Suprapubic skin (tissue), 4 donors: ENCODE measurements around the gene KIAA1671. TPM values are rescaled to one million over a fixed set of nuclear protein-coding genes. Genes with fewer than 3 reads are reported as not detected.
"Not testable (repeated sequence)": the region's sequence is repeated elsewhere in the genome, so short reads cannot be mapped to it uniquely, and the experiment has no call there.

Source experiments
- DNase-seq, 2 donors: peaks; one replicate each; pipeline ENCODE4 v3.0.0-alpha.2; 2019; ENCODE audit warnings: low spot score in 2 of 2
- H3K27ac ChIP-seq: fragments of 200-600 bp; sonication (generic); one replicate; pipeline ENCODE4 v1.5.1; 2019
- H3K27me3 ChIP-seq: fragments of 200-600 bp; sonication (generic); one replicate; pipeline ENCODE4 v1.5.1; 2019
- H3K36me3 ChIP-seq: fragments of 200-600 bp; sonication (generic); one replicate; pipeline ENCODE4 v1.5.1; 2019
- H3K4me1 ChIP-seq: fragments of 200-600 bp; sonication (generic); one replicate; pipeline ENCODE4 v1.5.1; 2019
- H3K4me3 ChIP-seq: fragments of 200-600 bp; sonication (generic); one replicate; pipeline ENCODE4 v1.5.1; 2019; ENCODE audit warnings: mild to moderate bottlenecking
- H3K9me3 ChIP-seq: fragments of 200-600 bp; sonication (generic); one replicate; pipeline ENCODE4 v1.5.1; 2019
- CTCF ChIP-seq, 2 donors: fragments of 200-600 bp in 1 of 2; fragments of 450-650 bp in 1 of 2; sonication (generic) in 1 of 2; IDR thresholded peaks; one replicate each; pipeline ENCODE4 v1.5.1; 2016 to 2019; ENCODE audit warnings: antibody characterized with exemption in 2 of 2, mild to moderate bottlenecking in 1 of 2, moderate library complexity in 1 of 2
- EP300 ChIP-seq: sonication (generic); formaldehyde crosslinking; IDR thresholded peaks from one replicate; pipeline ENCODE4 v1.6.1; 2017; ENCODE audit warnings: antibody characterized with exemption
- POLR2A ChIP-seq, 2 donors: fragments of 450-650 bp; IDR thresholded peaks; one replicate each; pipeline ENCODE4 v1.6.1; 2017; ENCODE audit warnings: antibody characterized with exemption in 2 of 2, mild to moderate bottlenecking in 2 of 2, moderate library complexity in 2 of 2
- POLR2AphosphoS5 ChIP-seq, 3 donors: sonication (generic); formaldehyde crosslinking; IDR thresholded peaks; one replicate each; pipeline ENCODE4 v1.6.1; 2017; ENCODE audit warnings: antibody characterized with exemption in 3 of 3
- WGBS: methylation state at CpG from one replicate; pipeline ENCODE4 v1.1.5; 2018; 5-methylcytosine and 5-hydroxymethylcytosine counted together
- total RNA-seq, 4 donors: library from RNA; depleted of rRNA; stranded (reverse); fragments of >200 nt; gene quantifications; one replicate each; pipeline ENCODE4 v1.1.0, GENCODE V29; 2016

Gene KIAA1671
- total RNA-seq, 4 donors from 2014 or later: 74.4 to 116 (median 97.0) TPM

GRCh38 chr22:25235547-25236290, 283.2 kb downstream of the KIAA1671 start:
- peak in 1 of 2 donors; percentile 55 for TF ChIP-seq CTCF (IDR thresholded peaks at IDR 0.05)
- TF ChIP-seq POLR2AphosphoS5 (IDR thresholded peaks at IDR 0.05): no peak
- no peak for TF ChIP-seq EP300
- TF ChIP-seq POLR2A (IDR thresholded peaks at IDR 0.05): no peak
- WGBS: 29% methylated on average over 12 of the region's 30 CpGs

GRCh38 chr22:25236417-25236816, 283.9 kb downstream of the KIAA1671 start:
- Histone ChIP-seq H3K4me1 (peaks cover 6% of the 10 kb centered on the region), H3K27ac (no peak overlapping the region), H3K36me3 (no peaks in the 10 kb centered on the region), H3K9me3 (no peaks in the 10 kb centered on the region), H3K4me3 (no peak overlapping the region), H3K27me3 (peaks cover 34% of the 10 kb centered on the region)
- WGBS: 92% methylated on average over 6 of the region's 6 CpGs
- no peak for TF ChIP-seq CTCF (IDR thresholded peaks at IDR 0.05)
- no peak for TF ChIP-seq EP300
- TF ChIP-seq POLR2A (IDR thresholded peaks at IDR 0.05): no peak
- TF ChIP-seq POLR2AphosphoS5 (IDR thresholded peaks at IDR 0.05): no peak
- no peak for DNase-seq

More at GRCh38 chr22:25235547-25236290, 283.2 kb downstream of the KIAA1671 start:
- H3K9me3 ChIP-seq: no peaks in the 10 kb centered on the region
- H3K27me3 ChIP-seq: peaks cover 34% of the 10 kb centered on the region
- H3K27ac ChIP-seq: no peak overlapping the region
- DNase-seq: no peak
- H3K4me1 ChIP-seq: peaks cover 6% of the 10 kb centered on the region
- H3K4me3 ChIP-seq: no peak overlapping the region
- no peaks in the 10 kb centered on the region for H3K36me3 ChIP-seq

- WGBS: 93% methylated on average over 3 of the region's 4 CpGs
- Histone ChIP-seq H3K4me3 (no peak overlapping the region), H3K9me3 (no peaks in the 10 kb centered on the region), H3K4me1 (peaks cover 6% of the 10 kb centered on the region), H3K27me3 (peaks cover 30% of the 10 kb centered on the region), H3K36me3 (no peaks in the 10 kb centered on the region), H3K27ac (no peak overlapping the region)
- DNase-seq: no peak
- TF ChIP-seq EP300 (no peak), CTCF (IDR thresholded peaks at IDR 0.05) (no peak)
Measured at GRCh38 chr22:25237503-25237902, 285.0 kb downstream of the KIAA1671 start.

GRCh38 chr22:25238058-25238457, 285.5 kb downstream of the KIAA1671 start:
- H3K4me3 ChIP-seq, H3K36me3 ChIP-seq, DNase-seq, H3K4me1 ChIP-seq, H3K27ac ChIP-seq, H3K9me3 ChIP-seq: not testable (repeated sequence)
- peaks cover 30% of the 10 kb centered on the region for H3K27me3 ChIP-seq
- 59% methylated on average over 9 of the region's 9 CpGs for WGBS

Other genes with a start within 250 kb of the KIAA1671 start
- not detected for gene PIWIL3, start 178.0 kb upstream of the KIAA1671 start, total RNA-seq
- 1 to 10 TPM; 1.7 to 6.3 (median 3.7) TPM for gene SGSM1, start 146.5 kb upstream of the KIAA1671 start, total RNA-seq
- 1 to 10 TPM in 3 of 4 donors, not detected in 1; 1.6 to 4.7 (median 4.7) TPM for gene LHFPL7, start 6.0 kb upstream of the KIAA1671 start, total RNA-seq
- not detected for gene CRYBB3, start 247.1 kb downstream of the KIAA1671 start, total RNA-seq